ENCODE data around the gene USP10. TPM values are rescaled to one million over a fixed set of nuclear protein-coding genes. Genes with fewer than 3 reads are reported as not detected.

Gene USP10
- total and polyA plus RNA-seq, 3 donors from 2014 or later, result 53.6 to 108 (median 101) TPM

GRCh38 chr16:84823926-84824325, 124.1 kb downstream of the USP10 start:
- no peaks in the 10 kb centered on the region for H3K27me3 ChIP-seq
- peak overlapping the region in 1 of 2 donors; percentile 68 for H3K27ac ChIP-seq
- 58 to 70% methylated on average over 4 to 5 of the region's 5 CpGs for WGBS, 2 donors
- intact Hi-C loops (cut with DNase I; ENCODE audit: low total_unique reads), result no loop called here
- TF ChIP-seq, protein P1, sequence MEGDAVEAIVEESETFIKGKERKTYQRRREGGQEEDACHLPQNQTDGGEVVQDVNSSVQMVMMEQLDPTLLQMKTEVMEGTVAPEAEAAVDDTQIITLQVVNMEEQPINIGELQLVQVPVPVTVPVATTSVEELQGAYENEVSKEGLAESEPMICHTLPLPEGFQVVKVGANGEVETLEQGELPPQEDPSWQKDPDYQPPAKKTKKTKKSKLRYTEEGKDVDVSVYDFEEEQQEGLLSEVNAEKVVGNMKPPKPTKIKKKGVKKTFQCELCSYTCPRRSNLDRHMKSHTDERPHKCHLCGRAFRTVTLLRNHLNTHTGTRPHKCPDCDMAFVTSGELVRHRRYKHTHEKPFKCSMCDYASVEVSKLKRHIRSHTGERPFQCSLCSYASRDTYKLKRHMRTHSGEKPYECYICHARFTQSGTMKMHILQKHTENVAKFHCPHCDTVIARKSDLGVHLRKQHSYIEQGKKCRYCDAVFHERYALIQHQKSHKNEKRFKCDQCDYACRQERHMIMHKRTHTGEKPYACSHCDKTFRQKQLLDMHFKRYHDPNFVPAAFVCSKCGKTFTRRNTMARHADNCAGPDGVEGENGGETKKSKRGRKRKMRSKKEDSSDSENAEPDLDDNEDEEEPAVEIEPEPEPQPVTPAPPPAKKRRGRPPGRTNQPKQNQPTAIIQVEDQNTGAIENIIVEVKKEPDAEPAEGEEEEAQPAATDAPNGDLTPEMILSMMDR (IDR thresholded peaks at IDR 0.05), result no peak
- no peak for TF ChIP-seq POLR2A (IDR thresholded peaks at IDR 0.05)
- H3K9me3 ChIP-seq, result no peaks in the 10 kb centered on the region
- H3K36me3 ChIP-seq (ENCODE audit: low read depth, missing control alignments), result no peaks in the 10 kb centered on the region
- no peak overlapping the region for H3K4me3 ChIP-seq
- peaks cover 38% of the 10 kb centered on the region for H3K4me1 ChIP-seq
- DNase-seq, result no peak

DNA sequence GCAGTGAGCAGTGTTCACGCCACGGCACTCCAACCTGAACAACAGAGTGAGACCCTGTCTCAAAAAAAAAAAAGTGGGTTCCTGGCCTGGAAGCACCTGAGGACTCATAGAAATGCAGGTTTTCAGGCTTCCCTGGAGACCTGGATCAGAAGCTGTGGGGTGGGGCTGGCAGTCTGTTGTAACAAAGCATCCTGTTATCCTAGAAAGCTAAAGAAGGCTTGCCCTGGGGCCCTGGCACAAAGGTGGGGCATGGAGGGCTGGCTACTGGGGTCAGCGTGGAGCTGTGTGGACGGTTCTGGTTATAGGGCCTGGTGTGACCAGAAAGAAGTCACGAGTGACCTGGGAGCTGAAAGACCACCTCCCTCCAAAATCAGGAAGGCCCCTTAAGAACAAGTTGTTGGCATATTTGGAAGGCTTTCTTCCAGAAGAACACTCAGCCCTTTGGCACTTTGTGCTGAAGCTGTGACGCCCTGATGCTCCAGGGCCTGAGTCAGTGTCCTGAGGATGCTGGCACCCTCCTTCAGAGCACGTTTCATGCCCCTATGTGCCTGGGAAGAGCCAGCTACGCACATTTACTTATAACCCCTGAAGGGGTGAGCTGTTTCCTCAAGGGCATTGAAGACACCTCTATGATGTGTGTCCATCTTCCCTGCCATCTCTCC, 126.2 kb downstream of the USP10 start:
- no peak for DNase-seq
- Histone ChIP-seq H3K4me1 (peaks cover 45% of the 10 kb centered on the region), H3K27ac (peak overlapping the region; percentile 68 to 77), H3K27me3 (no peaks in the 10 kb centered on the region), H3K9me3 (no peaks in the 10 kb centered on the region), H3K4me3 (no peak overlapping the region), H3K36me3 (ENCODE audit: low read depth, missing control alignments) (no peaks in the 10 kb centered on the region)
- 75 to 78% methylated on average over 6 to 8 of the region's 8 CpGs for WGBS, 2 donors
- intact Hi-C loops (cut with DNase I; ENCODE audit: low total_unique reads), result no loop called here
- TF ChIP-seq POLR2A (IDR thresholded peaks at IDR 0.05), result no peak
- TF ChIP-seq, protein P1 (IDR thresholded peaks at IDR 0.05), result no peak

- no peak for TF ChIP-seq POLR2A (IDR thresholded peaks at IDR 0.05)
- TF ChIP-seq, protein P1 (IDR thresholded peaks at IDR 0.05), result no peak
- H3K4me3 ChIP-seq, result no peak overlapping the region
- H3K9me3 ChIP-seq, result no peaks in the 10 kb centered on the region
- no peaks in the 10 kb centered on the region for H3K27me3 ChIP-seq
- intact Hi-C loops (cut with DNase I; ENCODE audit: low total_unique reads), result no loop called here
- DNase-seq, result peak; percentile 53
- no peaks in the 10 kb centered on the region for H3K36me3 ChIP-seq (ENCODE audit: low read depth, missing control alignments)
- peaks cover 45% of the 10 kb centered on the region for H3K4me1 ChIP-seq
- WGBS, 2 donors, result 44 to 59% methylated on average over 10 to 13 of the region's 13 CpGs
- peak overlapping the region; percentile 68 to 77 for H3K27ac ChIP-seq
Observed at GRCh38 chr16:84826558-84826941, 126.8 kb downstream of the USP10 start.

GRCh38 chr16:84827131-84827574, 127.4 kb downstream of the USP10 start:
- Histone ChIP-seq H3K27ac (peak overlapping the region; percentile 68 to 77), H3K27me3 (no peaks in the 10 kb centered on the region), H3K4me1 (peaks cover 40% of the 10 kb centered on the region), H3K9me3 (no peaks in the 10 kb centered on the region), H3K4me3 (no peak overlapping the region), H3K36me3 (ENCODE audit: low read depth, missing control alignments) (no peaks in the 10 kb centered on the region)
- TF ChIP-seq, protein P1 (IDR thresholded peaks at IDR 0.05), result no peak
- no peak for TF ChIP-seq POLR2A (IDR thresholded peaks at IDR 0.05)
- no peak for DNase-seq
- WGBS, 2 donors, result 44 to 54% methylated on average over 16 of the region's 16 CpGs
- intact Hi-C loops (cut with DNase I; ENCODE audit: low total_unique reads), result no loop called here

- H3K4me3 ChIP-seq, result no peak overlapping the region
- H3K27ac ChIP-seq, result peak overlapping the region; percentile 68 to 77
- H3K9me3 ChIP-seq, result no peaks in the 10 kb centered on the region
- DNase-seq, result no peak
- H3K4me1 ChIP-seq, result peaks cover 35% of the 10 kb centered on the region
- TF ChIP-seq, protein P1 (IDR thresholded peaks at IDR 0.05), result no peak
- no peak for TF ChIP-seq POLR2A (IDR thresholded peaks at IDR 0.05)
- H3K27me3 ChIP-seq, result no peaks in the 10 kb centered on the region
- intact Hi-C loops (cut with DNase I; ENCODE audit: low total_unique reads), result no loop called here
- H3K36me3 ChIP-seq (ENCODE audit: low read depth, missing control alignments), result no peaks in the 10 kb centered on the region
- WGBS, 2 donors, result 80 to 85% methylated on average over 15 of the region's 15 CpGs
Observed at GRCh38 chr16:84827897-84828296, 128.1 kb downstream of the USP10 start.
